ENCODE results near the gene PDPK1.

The PDPK1 gene

DNA sequence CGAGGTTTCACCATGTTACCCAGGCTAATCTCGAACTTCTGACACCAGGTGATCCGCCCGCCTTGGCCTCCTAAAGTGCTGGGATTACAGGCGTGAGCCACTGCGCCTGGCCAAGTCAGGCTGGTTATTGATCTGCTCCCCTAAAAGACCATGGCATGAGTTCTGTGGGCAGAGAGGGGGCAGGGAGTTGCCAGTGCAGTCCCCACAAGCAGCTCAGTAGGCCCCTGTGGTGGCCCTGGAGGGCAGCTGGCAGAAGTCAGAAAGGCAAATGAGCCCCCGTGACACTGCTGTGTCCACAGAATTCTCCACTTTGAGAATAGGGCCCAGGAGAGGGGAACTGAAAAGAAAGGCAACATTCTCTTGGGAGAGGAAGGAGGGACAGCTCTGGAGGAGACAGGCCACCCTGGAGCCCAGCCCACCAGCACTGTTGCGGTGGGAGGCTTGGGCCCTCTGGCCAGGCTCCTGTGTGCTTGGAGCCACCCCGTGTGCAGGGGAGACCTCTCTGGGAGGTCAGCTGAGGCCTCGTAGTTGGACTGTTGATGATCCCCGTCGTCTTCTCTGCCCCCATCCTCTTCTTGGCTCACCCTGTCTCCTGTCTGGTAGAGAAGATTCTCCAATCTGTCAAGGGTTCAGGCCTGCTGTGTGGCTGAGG lies 19.7 kb upstream of the PDPK1 start:
- TF ChIP-seq CREB1 (IDR thresholded peaks at IDR 0.05; ENCODE audit: low read depth) (no peak), EP300 (IDR thresholded peaks at IDR 0.05; ENCODE audit: borderline replicate concordance) (no peak), NFIC (IDR thresholded peaks at IDR 0.05) (no peak)
- TF ChIP-seq, protein P1, sequence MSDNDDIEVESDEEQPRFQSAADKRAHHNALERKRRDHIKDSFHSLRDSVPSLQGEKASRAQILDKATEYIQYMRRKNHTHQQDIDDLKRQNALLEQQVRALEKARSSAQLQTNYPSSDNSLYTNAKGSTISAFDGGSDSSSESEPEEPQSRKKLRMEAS (IDR thresholded peaks at IDR 0.05), result no peak

DNA sequence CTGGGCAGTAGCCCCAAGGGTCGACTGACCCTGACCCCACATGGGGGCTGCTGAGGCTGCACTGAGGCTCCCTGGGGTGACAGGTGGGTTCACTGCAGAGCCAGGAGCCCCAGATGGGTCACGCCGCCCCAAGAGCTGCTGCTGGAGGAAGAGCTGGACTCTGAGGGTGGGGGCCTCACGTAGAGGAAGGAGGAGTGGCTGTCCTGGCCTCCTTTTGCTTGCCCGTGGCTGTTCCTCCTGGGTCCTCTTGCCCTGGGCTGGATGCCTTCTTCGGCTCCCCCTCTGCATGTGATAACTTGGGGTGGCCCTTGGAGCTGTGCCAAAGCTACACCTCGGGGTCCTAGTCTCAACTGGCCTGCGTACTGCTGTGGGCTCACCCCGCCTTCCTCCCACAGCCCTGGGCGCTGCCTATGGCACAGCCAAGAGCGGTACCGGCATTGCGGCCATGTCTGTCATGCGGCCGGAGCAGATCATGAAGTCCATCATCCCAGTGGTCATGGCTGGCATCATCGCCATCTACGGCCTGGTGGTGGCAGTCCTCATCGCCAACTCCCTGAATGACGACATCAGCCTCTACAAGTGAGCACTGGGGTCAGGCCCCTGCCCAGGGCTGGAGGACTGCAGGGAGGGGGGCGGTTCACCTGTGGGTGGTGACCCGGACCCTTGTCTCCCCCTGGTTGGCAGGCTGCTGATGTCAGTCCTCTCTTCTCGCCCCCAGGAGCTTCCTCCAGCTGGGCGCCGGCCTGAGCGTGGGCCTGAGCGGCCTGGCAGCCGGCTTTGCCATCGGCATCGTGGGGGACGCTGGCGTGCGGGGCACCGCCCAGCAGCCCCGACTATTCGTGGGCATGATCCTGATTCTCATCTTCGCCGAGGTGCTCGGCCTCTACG lies 18.8 kb upstream of the PDPK1 start:
- TF ChIP-seq, protein P2, sequence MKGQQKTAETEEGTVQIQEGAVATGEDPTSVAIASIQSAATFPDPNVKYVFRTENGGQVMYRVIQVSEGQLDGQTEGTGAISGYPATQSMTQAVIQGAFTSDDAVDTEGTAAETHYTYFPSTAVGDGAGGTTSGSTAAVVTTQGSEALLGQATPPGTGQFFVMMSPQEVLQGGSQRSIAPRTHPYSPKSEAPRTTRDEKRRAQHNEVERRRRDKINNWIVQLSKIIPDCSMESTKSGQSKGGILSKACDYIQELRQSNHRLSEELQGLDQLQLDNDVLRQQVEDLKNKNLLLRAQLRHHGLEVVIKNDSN (IDR thresholded peaks at IDR 0.05), result no peak
- TF ChIP-seq ZBTB7A (IDR thresholded peaks at IDR 0.05; ENCODE audit: low read depth), result 0 out of 2 replicates have a peak, but pooled peaks have one; percentile 45
- TF ChIP-seq, protein P1 (IDR thresholded peaks at IDR 0.05), result no peak
- no peak for TF ChIP-seq CREB1 (IDR thresholded peaks at IDR 0.05; ENCODE audit: low read depth)
- no peak for TF ChIP-seq TEAD4 (IDR thresholded peaks at IDR 0.05)
- TF ChIP-seq, protein P3, sequence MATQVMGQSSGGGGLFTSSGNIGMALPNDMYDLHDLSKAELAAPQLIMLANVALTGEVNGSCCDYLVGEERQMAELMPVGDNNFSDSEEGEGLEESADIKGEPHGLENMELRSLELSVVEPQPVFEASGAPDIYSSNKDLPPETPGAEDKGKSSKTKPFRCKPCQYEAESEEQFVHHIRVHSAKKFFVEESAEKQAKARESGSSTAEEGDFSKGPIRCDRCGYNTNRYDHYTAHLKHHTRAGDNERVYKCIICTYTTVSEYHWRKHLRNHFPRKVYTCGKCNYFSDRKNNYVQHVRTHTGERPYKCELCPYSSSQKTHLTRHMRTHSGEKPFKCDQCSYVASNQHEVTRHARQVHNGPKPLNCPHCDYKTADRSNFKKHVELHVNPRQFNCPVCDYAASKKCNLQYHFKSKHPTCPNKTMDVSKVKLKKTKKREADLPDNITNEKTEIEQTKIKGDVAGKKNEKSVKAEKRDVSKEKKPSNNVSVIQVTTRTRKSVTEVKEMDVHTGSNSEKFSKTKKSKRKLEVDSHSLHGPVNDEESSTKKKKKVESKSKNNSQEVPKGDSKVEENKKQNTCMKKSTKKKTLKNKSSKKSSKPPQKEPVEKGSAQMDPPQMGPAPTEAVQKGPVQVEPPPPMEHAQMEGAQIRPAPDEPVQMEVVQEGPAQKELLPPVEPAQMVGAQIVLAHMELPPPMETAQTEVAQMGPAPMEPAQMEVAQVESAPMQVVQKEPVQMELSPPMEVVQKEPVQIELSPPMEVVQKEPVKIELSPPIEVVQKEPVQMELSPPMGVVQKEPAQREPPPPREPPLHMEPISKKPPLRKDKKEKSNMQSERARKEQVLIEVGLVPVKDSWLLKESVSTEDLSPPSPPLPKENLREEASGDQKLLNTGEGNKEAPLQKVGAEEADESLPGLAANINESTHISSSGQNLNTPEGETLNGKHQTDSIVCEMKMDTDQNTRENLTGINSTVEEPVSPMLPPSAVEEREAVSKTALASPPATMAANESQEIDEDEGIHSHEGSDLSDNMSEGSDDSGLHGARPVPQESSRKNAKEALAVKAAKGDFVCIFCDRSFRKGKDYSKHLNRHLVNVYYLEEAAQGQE (IDR thresholded peaks at IDR 0.05; ENCODE audit: low read depth), result no peak

DNA sequence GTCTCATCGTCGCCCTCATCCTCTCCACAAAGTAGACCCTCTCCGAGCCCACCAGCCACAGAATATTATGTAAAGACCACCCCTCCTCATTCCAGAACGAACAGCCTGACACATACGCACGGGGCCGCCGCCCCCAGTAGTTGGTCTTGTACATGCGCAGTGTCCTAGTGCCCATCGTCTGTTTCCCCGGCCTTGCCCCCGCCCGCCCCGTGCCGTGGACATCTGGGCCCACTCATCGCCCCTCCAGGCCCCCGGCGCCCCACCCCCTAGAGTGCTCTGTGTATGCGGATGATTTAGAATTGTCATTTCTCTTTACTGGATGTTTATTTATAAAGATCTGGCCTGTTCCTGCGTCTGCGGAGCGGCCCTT lies 18.1 kb upstream of the PDPK1 start:
- TF ChIP-seq, protein P3 (IDR thresholded peaks at IDR 0.05; ENCODE audit: low read depth), result no peak
- TF ChIP-seq FOXM1 (IDR thresholded peaks at IDR 0.05; ENCODE audit: borderline replicate concordance, low read depth) (no peak), RAD21 (IDR thresholded peaks at IDR 0.05; ENCODE audit: low read depth) (no peak), ZBTB7A (IDR thresholded peaks at IDR 0.05; ENCODE audit: low read depth) (no peak), TEAD4 (IDR thresholded peaks at IDR 0.05) (no peak), EGR1 (IDR thresholded peaks at IDR 0.05) (no peak), CREB1 (IDR thresholded peaks at IDR 0.05; ENCODE audit: low read depth) (no peak), CEBPB (IDR thresholded peaks at IDR 0.05) (no peak), YY1 (IDR thresholded peaks at IDR 0.05; ENCODE audit: low read depth) (no peak), TAF1 (IDR thresholded peaks at IDR 0.05; ENCODE audit: low read depth) (no peak), TCF12 (IDR thresholded peaks at IDR 0.05; ENCODE audit: low read depth) (no peak), NFIC (IDR thresholded peaks at IDR 0.05) (no peak)
- TF ChIP-seq, protein P2 (IDR thresholded peaks at IDR 0.05), result no peak
- TF ChIP-seq, protein P1 (IDR thresholded peaks at IDR 0.05), result no peak

DNA sequence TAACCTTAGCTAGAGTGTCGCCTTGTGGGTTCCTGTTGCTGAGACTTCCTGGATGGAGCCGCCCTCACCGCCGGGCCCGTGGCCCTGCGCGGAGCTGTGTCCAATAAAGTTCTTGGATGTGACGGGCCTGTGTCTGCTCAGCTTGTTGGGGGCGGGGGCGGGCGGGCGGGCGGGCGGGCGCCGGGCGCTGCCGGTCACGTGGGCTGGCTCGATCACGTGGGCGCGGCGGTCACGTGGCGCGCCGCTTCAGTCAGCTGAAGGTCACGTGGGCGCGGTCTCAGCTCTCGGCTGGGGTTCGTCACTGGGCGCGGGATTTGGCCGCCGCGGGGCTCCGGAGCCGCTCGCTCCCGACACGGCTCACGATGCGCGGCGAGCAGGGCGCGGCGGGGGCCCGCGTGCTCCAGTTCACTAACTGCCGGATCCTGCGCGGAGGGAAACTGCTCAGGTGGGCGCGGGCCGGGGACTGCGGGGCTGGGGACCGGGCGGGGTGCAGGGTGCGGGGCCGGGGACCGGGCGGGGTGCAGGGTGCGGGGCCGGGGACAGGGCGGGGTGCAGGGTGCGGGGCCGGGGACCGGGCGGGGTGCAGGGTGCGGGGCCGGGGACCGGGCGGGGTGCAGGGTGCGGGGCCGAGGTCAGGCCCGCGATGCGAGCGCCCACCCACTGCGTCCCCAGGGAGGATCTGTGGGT lies 17.6 kb upstream of the PDPK1 start, which contains the start of gene AMDHD2:
AMDHD2 (plus strand) TSS at position 275 of the 687 bp plus-strand sequence; CDS start at position 363, 88 bp downstream.
- peak; percentile 78; the same call in 1 of the 2 replicates for TF ChIP-seq TCF12 (IDR thresholded peaks at IDR 0.05; ENCODE audit: low read depth)
- no peak; the same call in 1 of the 2 replicates for TF ChIP-seq CREB1 (IDR thresholded peaks at IDR 0.05; ENCODE audit: low read depth)
- no peak; the same call in 1 of the 2 replicates for TF ChIP-seq CEBPB (IDR thresholded peaks at IDR 0.05)
- TF ChIP-seq, protein P2 (IDR thresholded peaks at IDR 0.05), result peak; percentile 98
- peak; percentile 66; the same call in 1 of the 2 replicates for TF ChIP-seq TAF1 (IDR thresholded peaks at IDR 0.05; ENCODE audit: low read depth)
- TF ChIP-seq EP300 (IDR thresholded peaks at IDR 0.05; ENCODE audit: borderline replicate concordance), result peak; percentile 47; the same call in 1 of the 2 replicates
- peak; percentile 52; the same call in 1 of the 2 replicates for TF ChIP-seq NFIC (IDR thresholded peaks at IDR 0.05)
- TF ChIP-seq TEAD4 (IDR thresholded peaks at IDR 0.05), result peak; percentile 44; the same call in 1 of the 2 replicates
- TF ChIP-seq, protein P3 (IDR thresholded peaks at IDR 0.05; ENCODE audit: low read depth), result no peak
- TF ChIP-seq EGR1 (IDR thresholded peaks at IDR 0.05), result peak; percentile 50
- TF ChIP-seq, protein P1 (IDR thresholded peaks at IDR 0.05), result peak; percentile 92
- TF ChIP-seq YY1 (IDR thresholded peaks at IDR 0.05; ENCODE audit: low read depth), result peak; percentile 75
